Peyer's patch (tissue), 4 donors: ENCODE measurements around the gene KCNA1.

Experiments used
- CTCF ChIP-seq, 6 experiments: fragments of 450-650 bp in 4 of 6; fragments of 200-600 bp in 2 of 6; sonication (generic) in 1 of 6; IDR thresholded peaks; one replicate each; pipeline ENCODE4 v1.5.1; 2017 to 2019; ENCODE audit warnings: antibody characterized with exemption in 6 of 6, mild to moderate bottlenecking in 3 of 6, moderate library complexity in 1 of 6
- POLR2A ChIP-seq, 2 donors: fragments of 450-650 bp; IDR thresholded peaks; one replicate each; pipeline ENCODE4 v1.5.1; 2017; ENCODE audit warnings: antibody characterized with exemption in 2 of 2, mild to moderate bottlenecking in 2 of 2, moderate library complexity in 2 of 2

DNA sequence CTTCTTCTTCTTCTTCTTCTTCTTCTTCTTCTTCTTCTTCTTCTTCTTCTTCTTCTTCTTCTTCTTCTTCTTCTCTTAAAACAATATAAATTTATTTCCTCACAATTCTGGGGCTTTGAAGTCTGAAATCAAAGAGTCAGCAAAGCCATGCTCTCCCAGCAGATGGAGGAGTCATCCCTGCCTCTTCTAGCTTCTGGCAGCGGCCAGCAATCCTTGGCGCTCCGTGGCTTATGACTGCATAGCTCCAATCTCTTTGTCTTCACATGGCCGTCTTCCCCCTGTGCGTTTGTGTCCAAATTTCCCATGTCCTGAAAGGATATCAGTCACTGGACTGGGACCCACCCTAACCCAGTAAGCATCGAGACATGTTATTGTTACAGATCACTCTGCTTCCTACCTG is 22.9 kb downstream of the KCNA1 start:
- TF ChIP-seq CTCF (IDR thresholded peaks at IDR 0.05) (no peak), POLR2A (IDR thresholded peaks at IDR 0.05) (no peak)
